Neural cell (in vitro differentiated cells): Measurements from ENCODE around the gene PCGF3.

ENCODE experiments used
- CTCF ChIP-seq: fragments of 450-650 bp; IDR thresholded peaks from 2 replicates; pipeline ENCODE4 v1.5.1; 2014; ENCODE audit warnings: antibody characterized with exemption, mild to moderate bottlenecking, moderate library complexity; ENCODE audit not compliant: poor library complexity, severe bottlenecking
- EP300 ChIP-seq: fragments of 450-650 bp; conservative IDR thresholded peaks from 2 replicates; pipeline ENCODE4 v1.6.1; 2014; ENCODE audit warnings: antibody characterized with exemption, mild to moderate bottlenecking, moderate library complexity; ENCODE audit not compliant: poor library complexity, severe bottlenecking
- MXI1 ChIP-seq: fragments of 450-650 bp; conservative IDR thresholded peaks from 2 replicates; pipeline ENCODE4 v1.6.1; 2014; ENCODE audit warnings: antibody characterized with exemption, mild to moderate bottlenecking; ENCODE audit not compliant: poor library complexity, severe bottlenecking
- POLR2AphosphoS5 ChIP-seq: IDR thresholded peaks from 2 replicates; pipeline ENCODE4 v1.6.1; 2012
- RAD21 ChIP-seq: fragments of 450-650 bp; conservative IDR thresholded peaks from 2 replicates; pipeline ENCODE4 v1.6.1; 2014; ENCODE audit warnings: antibody characterized with exemption, mild to moderate bottlenecking, moderate library complexity

- TF ChIP-seq CTCF (no peak), POLR2AphosphoS5 (no peak), MXI1 (no peak), RAD21 (no peak), EP300 (no peak)
Measured at GRCh38 chr4:735583-735982, 30.0 kb downstream of the PCGF3 start.
